Upper lobe of left lung (tissue), 6 donors: Measurements from ENCODE around the gene TMEM239. TPM values are rescaled to one million over a fixed set of nuclear protein-coding genes. Genes with fewer than 3 reads are reported as not detected.
"Not testable (repeated sequence)": the region's sequence is repeated elsewhere in the genome, so short reads cannot be mapped to it uniquely, and the experiment has no call there.

ENCODE experiments used
- ATAC-seq, 2 donors: fragments of 200-7000 bp; cut with Tn5 transposase; one replicate each; pipeline ENCODE4 v1.9.1; 2022; ENCODE audit warnings: mild to moderate bottlenecking in 2 of 2, moderate library complexity in 2 of 2; ENCODE audit not compliant: low FRiP score in 2 of 2
- DNase-seq, 2 donors: peaks; one replicate each; pipeline ENCODE4 v3.0.0-alpha.2; 2019 to 2020
- H3K27ac ChIP-seq, 4 donors: fragments of 200-600 bp; sonication (generic); one replicate each; pipeline ENCODE4 v1.5.1; 2016 to 2019
- H3K27me3 ChIP-seq, 4 donors: fragments of 200-600 bp; sonication (generic); one replicate each; pipeline ENCODE4 v1.5.1; 2017 to 2019
- H3K36me3 ChIP-seq, 4 donors: fragments of 200-600 bp; sonication (generic); one replicate each; pipeline ENCODE4 v1.5.1; 2016 to 2019
- H3K4me1 ChIP-seq, 4 donors: fragments of 200-600 bp; sonication (generic); one replicate each; pipeline ENCODE4 v1.5.1; 2018 to 2019
- H3K4me3 ChIP-seq, 4 donors: fragments of 200-600 bp; sonication (generic); one replicate each; pipeline ENCODE4 v1.5.1; 2017 to 2019; ENCODE audit warnings: mild to moderate bottlenecking in 2 of 4, moderate library complexity in 1 of 4
- H3K9me3 ChIP-seq, 4 donors: fragments of 200-600 bp; sonication (generic); one replicate each; pipeline ENCODE4 v1.5.1; 2018 to 2019
- CTCF ChIP-seq, 6 experiments: fragments of 450-650 bp in 4 of 6; fragments of 200-600 bp in 2 of 6; sonication (generic) in 2 of 6; IDR thresholded peaks; one replicate each; pipeline ENCODE4 v1.5.1; 2016 to 2019; ENCODE audit warnings: antibody characterized with exemption in 6 of 6
- EP300 ChIP-seq, 4 donors: sonication (generic); formaldehyde crosslinking; IDR thresholded peaks; one replicate each; pipeline ENCODE4 v1.5.1; 2017; ENCODE audit warnings: antibody characterized with exemption in 4 of 4, control low read depth in 2 of 4
- POLR2A ChIP-seq, 4 donors: fragments of 450-650 bp; IDR thresholded peaks; one replicate each; pipeline ENCODE4 v1.5.1; 2016 to 2017; ENCODE audit warnings: antibody characterized with exemption in 4 of 4, mild to moderate bottlenecking in 2 of 4
- POLR2AphosphoS5 ChIP-seq, 2 donors: sonication (generic); formaldehyde crosslinking; IDR thresholded peaks; one replicate each; pipeline ENCODE4 v1.5.1; 2017; ENCODE audit warnings: antibody characterized with exemption in 2 of 2
- WGBS, 2 donors: methylation state at CpG; one replicate each; pipeline ENCODE4 v1.1.5; 2017 to 2018; 5-methylcytosine and 5-hydroxymethylcytosine counted together
- total RNA-seq, 6 donors: library from RNA; depleted of rRNA in 4 of 6; stranded (reverse); fragments of >200 nt in 4 of 6; gene quantifications; one replicate each; pipeline versions ENCODE4 v1.1.0 to v1.2.1, GENCODE V29; 2016 to 2021
- donor health status: DM: no; HTN: no; CAD: no; lungs with moderate emphysema.
- donor health status: DM: no; HTN: yes; CAD: no; lungs with severe emphysema.

Gene TMEM239
- total RNA-seq, 6 donors from 2014 or later, result not detected

DNA sequence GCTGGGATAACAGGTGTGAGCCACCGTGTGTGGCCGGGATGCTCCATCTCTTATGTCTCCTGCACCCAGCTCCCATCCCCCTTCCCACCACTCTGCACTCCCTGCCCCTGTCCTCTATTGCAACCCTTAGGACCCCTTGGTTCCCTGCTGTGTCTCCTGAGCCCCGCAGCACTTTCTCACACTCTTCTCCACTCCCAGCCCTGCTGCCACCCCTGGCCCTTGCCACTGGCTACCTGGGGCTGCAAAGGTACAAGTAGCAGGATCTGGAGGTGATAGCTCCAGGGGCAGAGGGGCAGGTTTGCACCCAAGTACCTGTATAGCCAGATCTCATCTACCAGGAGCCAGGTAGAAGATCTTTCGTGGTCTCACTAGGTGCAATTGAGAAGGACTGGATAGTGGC, 9.1 kb upstream of the TMEM239 start:
- Histone ChIP-seq H3K36me3 (no peaks in the 10 kb centered on the region), H3K4me1 (peaks cover 0 to 10% (median 0%) of the 10 kb centered on the region in 4 donors), H3K9me3 (no peaks in the 10 kb centered on the region), H3K4me3 (no peak overlapping the region), H3K27me3 (peaks cover 0 to 19% (median 7%) of the 10 kb centered on the region in 4 donors), H3K27ac (no peak overlapping the region)
- TF ChIP-seq EP300 (IDR thresholded peaks at IDR 0.05) (no peak), POLR2AphosphoS5 (IDR thresholded peaks at IDR 0.05) (no peak), POLR2A (IDR thresholded peaks at IDR 0.05) (no peak), CTCF (IDR thresholded peaks at IDR 0.05) (no peak)
- DNase-seq (peak in 1 of 2 donors; percentile 10), ATAC-seq (no peak)
- WGBS, 2 donors, result 77 to 84% methylated on average over 4 of the region's 4 CpGs

DNA sequence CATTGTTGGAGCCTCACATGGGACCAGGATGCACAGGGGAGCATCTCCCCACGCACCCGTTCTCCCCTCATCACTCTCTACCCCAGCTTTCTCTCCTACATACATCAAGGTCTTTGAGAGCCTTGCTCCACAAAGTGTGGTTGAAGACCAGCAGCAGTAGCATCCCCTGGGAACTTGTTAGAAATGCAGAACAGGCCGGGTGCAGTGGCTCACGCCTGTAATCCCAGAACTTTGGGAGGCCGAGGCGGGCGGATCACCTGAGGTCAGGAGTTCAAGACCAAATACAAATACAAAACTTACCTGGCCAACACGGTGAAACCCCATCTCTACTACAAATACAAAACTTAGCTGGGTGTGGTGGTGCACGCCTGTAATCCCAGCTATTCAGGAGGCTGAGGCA, 8.2 kb upstream of the TMEM239 start:
- not testable (repeated sequence) for ATAC-seq, H3K4me3 ChIP-seq, H3K36me3 ChIP-seq, DNase-seq, H3K9me3 ChIP-seq, H3K27ac ChIP-seq
- H3K27me3 ChIP-seq, result peaks cover 0 to 19% (median 7%) of the 10 kb centered on the region in 4 donors
- 82 to 93% methylated on average over 9 of the region's 9 CpGs for WGBS, 2 donors
- H3K4me1 ChIP-seq, result peaks cover 0 to 10% (median 0%) of the 10 kb centered on the region in 4 donors

- peaks cover 0 to 14% (median 6%) of the 10 kb centered on the region in 4 donors for H3K27me3 ChIP-seq
These were observed 6.5 kb upstream of the TMEM239 start for GRCh38 chr20:2809690-2810089.

GRCh38 chr20:2812189-2812588, 4.0 kb upstream of the TMEM239 start:
- Histone ChIP-seq H3K27me3 (no peaks in the 10 kb centered on the region), H3K4me1 (no peaks in the 10 kb centered on the region), H3K9me3 (no peaks in the 10 kb centered on the region), H3K36me3 (no peaks in the 10 kb centered on the region), H3K4me3 (no peak overlapping the region), H3K27ac (no peak overlapping the region)
- no peak for ATAC-seq
- DNase-seq, result no peak
- 94 to 95% methylated on average over 3 of the region's 3 CpGs for WGBS, 2 donors
- TF ChIP-seq POLR2A (IDR thresholded peaks at IDR 0.05) (no peak), POLR2AphosphoS5 (IDR thresholded peaks at IDR 0.05) (no peak), EP300 (IDR thresholded peaks at IDR 0.05) (no peak), CTCF (IDR thresholded peaks at IDR 0.05) (no peak)

More at GRCh38 chr20:2809690-2810089, 6.5 kb upstream of the TMEM239 start:
- no peaks in the 10 kb centered on the region for H3K36me3 ChIP-seq
- H3K4me3 ChIP-seq, result no peak overlapping the region
- peaks cover 0 to 9% (median 0%) of the 10 kb centered on the region in 4 donors for H3K4me1 ChIP-seq
- no peak for ATAC-seq
- DNase-seq, result no peak
- H3K27ac ChIP-seq, result no peak overlapping the region
- TF ChIP-seq POLR2AphosphoS5 (IDR thresholded peaks at IDR 0.05) (no peak), POLR2A (IDR thresholded peaks at IDR 0.05) (no peak), EP300 (IDR thresholded peaks at IDR 0.05) (no peak), CTCF (IDR thresholded peaks at IDR 0.05) (no peak)
- H3K9me3 ChIP-seq, result no peaks in the 10 kb centered on the region
- WGBS, 2 donors, result 86 to 90% methylated on average over 10 of the region's 10 CpGs

DNA sequence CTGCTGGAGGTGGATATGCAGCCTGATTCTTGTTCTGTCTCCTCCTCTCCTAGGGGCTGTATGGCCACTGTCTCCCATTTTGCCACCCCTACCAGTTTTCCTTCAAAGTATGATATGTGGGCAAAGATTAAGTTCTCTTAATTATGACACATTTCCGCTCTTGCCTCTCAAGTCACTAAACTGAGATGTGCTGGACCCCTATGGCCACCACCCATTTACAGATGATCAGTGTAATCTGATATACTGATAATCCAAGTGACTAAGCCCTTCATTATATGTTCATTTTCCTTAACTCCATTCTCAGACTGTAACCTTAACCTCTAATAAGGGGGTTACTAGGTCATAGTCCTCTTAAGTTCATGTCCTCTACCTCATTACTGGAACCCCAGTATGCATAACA, 2.1 kb upstream of the TMEM239 start:
- Histone ChIP-seq H3K4me3 (no peak overlapping the region), H3K4me1 (no peaks in the 10 kb centered on the region), H3K27ac (no peak overlapping the region), H3K9me3 (no peaks in the 10 kb centered on the region), H3K27me3 (no peaks in the 10 kb centered on the region), H3K36me3 (no peaks in the 10 kb centered on the region)
- TF ChIP-seq POLR2AphosphoS5 (IDR thresholded peaks at IDR 0.05) (no peak), EP300 (IDR thresholded peaks at IDR 0.05) (no peak), POLR2A (IDR thresholded peaks at IDR 0.05) (no peak), CTCF (IDR thresholded peaks at IDR 0.05) (no peak)
- DNase-seq (no peak), ATAC-seq (no peak)
- WGBS, 2 donors, result 95 to 96% methylated on average over 1 of the region's 1 CpG
